GM12873 (cell line): ENCODE measurements around the gene ZNF423.

ENCODE experiments used
- CTCF ChIP-seq: IDR thresholded peaks from 2 replicates; pipeline ENCODE4 v1.5.1; 2012; ENCODE audit warnings: low read depth, mild to moderate bottlenecking, moderate library complexity, low read length, control low read depth; ENCODE audit not compliant: insufficient read depth; ENCODE audit errors: missing control alignments

ZNF423 gene

GRCh38 chr16:49767414-49767813, 88.5 kb downstream of the ZNF423 start:
- no peak for TF ChIP-seq CTCF

- no peak for TF ChIP-seq CTCF
These were observed 89.7 kb downstream of the ZNF423 start for GRCh38 chr16:49766225-49766624.

GRCh38 chr16:49763826-49764225, 92.1 kb downstream of the ZNF423 start:
- no peak for TF ChIP-seq CTCF

- TF ChIP-seq CTCF, result no peak
These were observed 95.1 kb downstream of the ZNF423 start for GRCh38 chr16:49760815-49761214.

- no peak for TF ChIP-seq CTCF
These were observed 98.3 kb downstream of the ZNF423 start for GRCh38 chr16:49757559-49758069.

GRCh38 chr16:49756775-49757558, 98.9 kb downstream of the ZNF423 start:
- no peak for TF ChIP-seq CTCF

GRCh38 chr16:49755716-49756505, 100.0 kb downstream of the ZNF423 start:
- no peak for TF ChIP-seq CTCF
